ENCODE measurements around the gene RFC1. TPM values are rescaled to one million over a fixed set of nuclear protein-coding genes. Genes with fewer than 3 reads are reported as not detected.

RFC1 gene
- total and polyA plus RNA-seq, 2 donors from 2014 or later, result 14.5 to 38.4 TPM

DNA sequence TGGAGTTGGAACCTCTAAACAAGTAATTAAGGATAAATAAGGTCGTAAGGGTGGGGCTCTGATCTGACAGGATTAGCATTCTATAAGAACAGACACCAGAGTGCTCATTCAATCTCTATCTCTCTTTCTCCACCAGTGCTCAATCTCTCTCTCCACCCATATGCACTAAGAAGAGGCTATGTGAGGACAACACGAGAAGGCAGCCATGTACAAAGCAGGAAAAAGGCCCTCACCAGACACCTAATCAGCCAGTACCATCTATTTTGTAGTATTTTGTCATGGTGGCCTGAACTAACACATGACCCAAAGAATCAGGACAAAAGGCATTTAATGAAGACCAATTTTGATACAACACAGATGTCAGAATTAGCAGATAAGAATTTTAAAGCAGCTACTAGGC lies 16.8 kb downstream of the RFC1 start:
- Histone ChIP-seq H3K9ac (ENCODE audit: low read length in 3 of 3) (no peak overlapping the region), H3K4me3 (ENCODE audit: low read length in 3 of 3) (no peak overlapping the region), H3K9me3 (ENCODE audit: control insufficient read depth in 2 of 3, insufficient read depth in 1 of 3, low read length in 3 of 3) (no peaks in the 10 kb centered on the region), H3K27me3 (ENCODE audit: control insufficient read depth, insufficient read depth, low read length) (no peaks in the 10 kb centered on the region), H3K27ac (ENCODE audit: low read depth in 2 of 2, low read length in 2 of 2) (no peak overlapping the region), H3K4me1 (ENCODE audit: control insufficient read depth in 2 of 3, insufficient read depth in 2 of 3, low read depth in 1 of 3, low read length in 3 of 3) (peaks cover 0 to 7% (median 2%) of the 10 kb centered on the region in 3 donors), H3K36me3 (ENCODE audit: control insufficient read depth in 2 of 3, insufficient read depth in 3 of 3, low read length in 3 of 3) (peaks cover 0 to 3% (median 2%) of the 10 kb centered on the region in 3 donors)
- TF ChIP-seq, protein P1, sequence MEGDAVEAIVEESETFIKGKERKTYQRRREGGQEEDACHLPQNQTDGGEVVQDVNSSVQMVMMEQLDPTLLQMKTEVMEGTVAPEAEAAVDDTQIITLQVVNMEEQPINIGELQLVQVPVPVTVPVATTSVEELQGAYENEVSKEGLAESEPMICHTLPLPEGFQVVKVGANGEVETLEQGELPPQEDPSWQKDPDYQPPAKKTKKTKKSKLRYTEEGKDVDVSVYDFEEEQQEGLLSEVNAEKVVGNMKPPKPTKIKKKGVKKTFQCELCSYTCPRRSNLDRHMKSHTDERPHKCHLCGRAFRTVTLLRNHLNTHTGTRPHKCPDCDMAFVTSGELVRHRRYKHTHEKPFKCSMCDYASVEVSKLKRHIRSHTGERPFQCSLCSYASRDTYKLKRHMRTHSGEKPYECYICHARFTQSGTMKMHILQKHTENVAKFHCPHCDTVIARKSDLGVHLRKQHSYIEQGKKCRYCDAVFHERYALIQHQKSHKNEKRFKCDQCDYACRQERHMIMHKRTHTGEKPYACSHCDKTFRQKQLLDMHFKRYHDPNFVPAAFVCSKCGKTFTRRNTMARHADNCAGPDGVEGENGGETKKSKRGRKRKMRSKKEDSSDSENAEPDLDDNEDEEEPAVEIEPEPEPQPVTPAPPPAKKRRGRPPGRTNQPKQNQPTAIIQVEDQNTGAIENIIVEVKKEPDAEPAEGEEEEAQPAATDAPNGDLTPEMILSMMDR (IDR thresholded peaks at IDR 0.05; ENCODE audit: borderline replicate concordance, extremely low read depth, insufficient read depth), result no peak
- intact Hi-C loops (cut with DNase I), result no loop called here
- DNase-seq (no peak), FAIRE-seq (no peak)

DNA sequence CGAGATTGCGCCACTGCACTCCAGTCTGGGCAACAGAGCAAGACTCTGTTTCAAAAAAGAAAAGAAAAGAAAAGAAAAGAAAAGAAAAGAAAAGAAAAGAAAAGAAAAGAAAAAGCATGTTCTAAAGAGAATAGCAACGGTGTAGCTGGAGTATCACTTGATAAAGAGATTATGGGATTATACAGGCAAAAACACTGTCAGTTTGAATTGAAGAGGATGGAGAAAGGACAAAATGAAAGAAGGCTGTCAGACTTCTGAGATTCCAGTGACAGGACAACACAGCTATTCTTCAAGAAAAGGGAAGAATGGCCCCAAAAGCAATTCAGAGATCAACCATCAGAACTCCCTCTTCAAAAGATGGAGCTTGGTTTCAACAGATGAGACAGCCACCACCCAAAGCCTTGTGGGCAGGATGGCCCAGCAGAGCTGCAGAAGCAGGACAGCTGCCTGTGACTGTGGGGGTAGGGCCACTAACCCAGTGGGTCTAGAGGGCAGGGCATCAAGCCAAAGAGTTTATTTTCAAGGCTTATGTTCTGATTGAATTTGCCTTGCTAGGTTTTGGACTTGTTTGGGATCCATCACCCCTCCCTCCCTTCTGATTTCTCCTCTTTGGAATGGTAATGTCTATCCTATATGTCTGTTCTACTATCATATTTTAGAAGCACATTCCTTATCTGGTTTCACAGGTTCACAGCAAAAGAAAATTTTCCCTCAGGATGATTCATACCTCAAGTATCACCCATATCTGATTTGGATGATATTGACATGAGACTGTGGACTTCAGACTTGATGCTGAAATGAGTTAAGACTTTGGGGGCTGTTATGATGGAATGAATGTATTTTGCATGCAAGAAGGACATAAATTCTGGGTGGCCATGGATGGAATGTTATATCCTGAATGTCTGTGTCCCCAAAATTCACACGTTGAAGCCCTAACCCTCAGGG lies 17.5 kb downstream of the RFC1 start:
- DNase-seq (no peak), FAIRE-seq (no peak)
- H3K27ac ChIP-seq (ENCODE audit: low read depth in 2 of 2, low read length in 2 of 2), result no peak overlapping the region
- peaks cover 0 to 3% (median 2%) of the 10 kb centered on the region in 3 donors for H3K36me3 ChIP-seq (ENCODE audit: control insufficient read depth in 2 of 3, insufficient read depth in 3 of 3, low read length in 3 of 3)
- H3K4me3 ChIP-seq (ENCODE audit: low read length in 3 of 3), result no peak overlapping the region
- H3K9me3 ChIP-seq (ENCODE audit: control insufficient read depth in 2 of 3, insufficient read depth in 1 of 3, low read length in 3 of 3), result no peaks in the 10 kb centered on the region
- intact Hi-C loops (cut with DNase I), result no loop called here
- peaks cover 0 to 7% (median 0%) of the 10 kb centered on the region in 3 donors for H3K4me1 ChIP-seq (ENCODE audit: control insufficient read depth in 2 of 3, insufficient read depth in 2 of 3, low read depth in 1 of 3, low read length in 3 of 3)
- H3K27me3 ChIP-seq (ENCODE audit: control insufficient read depth, insufficient read depth, low read length), result no peaks in the 10 kb centered on the region
- no peak overlapping the region for H3K9ac ChIP-seq (ENCODE audit: low read length in 3 of 3)
- TF ChIP-seq, protein P1 (IDR thresholded peaks at IDR 0.05; ENCODE audit: borderline replicate concordance, extremely low read depth, insufficient read depth), result no peak

DNA sequence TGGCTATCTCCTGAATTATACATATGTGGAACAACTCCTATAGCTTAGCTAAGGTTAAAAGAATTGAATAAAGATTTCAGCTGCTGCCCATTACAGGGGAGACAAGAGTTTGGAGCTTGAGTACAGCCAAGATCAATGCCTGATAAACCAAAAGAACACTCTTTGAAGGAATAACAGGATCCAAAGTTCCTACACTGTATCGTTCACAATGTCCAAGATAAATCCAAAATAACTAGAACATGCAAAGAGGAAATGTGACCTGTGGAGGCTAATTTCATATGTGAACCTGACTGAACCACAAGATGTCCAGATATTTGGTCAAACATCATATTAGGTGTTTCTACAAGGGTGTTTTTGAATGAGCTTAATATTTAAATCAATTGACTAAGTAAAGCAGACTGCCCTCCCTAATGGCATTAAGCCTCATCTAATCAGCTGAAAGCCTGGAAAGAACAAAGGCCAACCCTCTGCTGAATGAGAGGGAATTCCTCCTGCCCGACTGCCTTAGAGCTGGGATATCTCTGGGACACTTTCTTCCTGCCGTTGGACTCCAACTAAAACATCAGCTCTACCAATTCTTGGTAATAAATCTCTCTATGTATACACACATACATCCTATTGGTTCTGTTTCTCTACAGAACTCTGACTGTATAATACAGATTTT lies 19.2 kb downstream of the RFC1 start:
- Histone ChIP-seq H3K27ac (ENCODE audit: low read depth in 2 of 2, low read length in 2 of 2) (no peak overlapping the region), H3K9ac (ENCODE audit: low read length in 3 of 3) (no peak overlapping the region)

More for the DNA sequence above, 19.2 kb downstream of the RFC1 start:
- Histone ChIP-seq H3K9me3 (ENCODE audit: control insufficient read depth in 2 of 3, insufficient read depth in 1 of 3, low read length in 3 of 3) (no peaks in the 10 kb centered on the region), H3K4me3 (ENCODE audit: low read length in 3 of 3) (no peak overlapping the region), H3K36me3 (ENCODE audit: control insufficient read depth in 2 of 3, insufficient read depth in 3 of 3, low read length in 3 of 3) (peaks cover 0 to 3% (median 2%) of the 10 kb centered on the region in 3 donors), H3K4me1 (ENCODE audit: control insufficient read depth in 2 of 3, insufficient read depth in 2 of 3, low read depth in 1 of 3, low read length in 3 of 3) (peaks cover 0 to 3% (median 0%) of the 10 kb centered on the region in 3 donors), H3K27me3 (ENCODE audit: control insufficient read depth, insufficient read depth, low read length) (no peaks in the 10 kb centered on the region)
- DNase-seq (no peak), FAIRE-seq (no peak)
- TF ChIP-seq, protein P1 (IDR thresholded peaks at IDR 0.05; ENCODE audit: borderline replicate concordance, extremely low read depth, insufficient read depth), result no peak
- intact Hi-C loops (cut with DNase I), result no loop called here

All from kidney (tissue), 14 donors.